SK-N-SH treated with all-trans-retinoic acid at 6 μM for 48 hours (cell line): ENCODE measurements around the gene LCA5.

Experiments used
- CREB5 ChIP-seq: fragments of 250-450 bp; sonication (Bioruptor Pico); IDR thresholded peaks from 2 replicates; pipeline ENCODE4 v1.5.1; 2020; ENCODE audit warnings: low read depth, mild to moderate bottlenecking, moderate library complexity
- CSRNP3 ChIP-seq: fragments of 250-450 bp; sonication (Bioruptor Pico); IDR thresholded peaks from 2 replicates; pipeline ENCODE4 v1.5.1; 2021; ENCODE audit warnings: mild to moderate bottlenecking, moderate library complexity
- ESRRG ChIP-seq: fragments of 250-450 bp; sonication (Bioruptor Pico); IDR thresholded peaks from 2 replicates; pipeline ENCODE4 v1.6.1; 2021; ENCODE audit warnings: mild to moderate bottlenecking
- ISL1 ChIP-seq: fragments of 250-450 bp; sonication (Bioruptor Pico); IDR thresholded peaks from 2 replicates; pipeline ENCODE4 v2.1.2; 2022; ENCODE audit warnings: mild to moderate bottlenecking, moderate library complexity
- PATZ1 ChIP-seq: fragments of 250-450 bp; sonication (Bioruptor Pico); IDR thresholded peaks from 2 replicates; pipeline ENCODE4 v1.8.0; 2020; ENCODE audit warnings: mild to moderate bottlenecking, moderate library complexity, borderline replicate concordance
- POU6F1 ChIP-seq: fragments of 250-450 bp; sonication (Bioruptor Pico); IDR thresholded peaks from 2 replicates; pipeline ENCODE4 v1.8.0; 2021; ENCODE audit warnings: low read depth, mild to moderate bottlenecking, moderate library complexity, borderline replicate concordance
- RARB ChIP-seq: fragments of 250-450 bp; sonication (Bioruptor Pico); IDR thresholded peaks from 2 replicates; pipeline ENCODE4 v1.8.0; 2021; ENCODE audit warnings: mild to moderate bottlenecking, moderate library complexity
- TSHZ2 ChIP-seq: fragments of 250-450 bp; sonication (Bioruptor Pico); IDR thresholded peaks from 2 replicates; pipeline ENCODE4 v1.5.0; 2020; ENCODE audit warnings: mild to moderate bottlenecking, moderate library complexity
- ZFP3 ChIP-seq: fragments of 250-450 bp; sonication (Bioruptor Pico); IDR thresholded peaks from 2 replicates; pipeline ENCODE4 v1.5.0; 2020; ENCODE audit warnings: mild to moderate bottlenecking, moderate library complexity
- ZFP30 ChIP-seq: fragments of 450-650 bp; formaldehyde crosslinking; IDR thresholded peaks from 2 replicates; pipeline ENCODE4 v1.5.0; 2022; ENCODE audit warnings: mild to moderate bottlenecking, moderate library complexity
- ZNF565 ChIP-seq: fragments of 450-650 bp; formaldehyde crosslinking; conservative IDR thresholded peaks from 2 replicates; pipeline ENCODE4 v1.5.0; 2020; ENCODE audit warnings: low read depth, mild to moderate bottlenecking, moderate library complexity
- ZNF8 ChIP-seq: fragments of 450-650 bp; formaldehyde crosslinking; IDR thresholded peaks from 2 replicates; pipeline ENCODE4 v1.5.0; 2020; ENCODE audit warnings: mild to moderate bottlenecking, moderate library complexity

GRCh38 chr6:79510707-79511106 is 26.5 kb downstream of the LCA5 start:
- TF ChIP-seq CREB5 (CRISPR knock-in tag) (no peak), ZFP3 (CRISPR knock-in tag) (no peak), ZFP30 (no peak), RARB (no peak), TSHZ2 (CRISPR knock-in tag) (no peak), ZNF565 (no peak), ESRRG (no peak), PATZ1 (CRISPR knock-in tag) (no peak), CSRNP3 (CRISPR knock-in tag) (no peak), ISL1 (no peak), POU6F1 (no peak), ZNF8 (CRISPR knock-in tag) (no peak)
